Stimulated activated CD8-positive, alpha-beta memory T cell treated with anti-CD3 and anti-CD28 coated beads, Interleukin-12 subunit alpha, Interleukin-12 subunit beta, amount 100 ng/mL, for 24 hours (primary cell): Measurements from ENCODE around the gene PDHA1.

Experiments
- DNase-seq: peaks from one replicate; pipeline ENCODE4 v3.0.0-alpha.2; 2020; ENCODE audit errors: extremely low read depth

The PDHA1 gene

DNA sequence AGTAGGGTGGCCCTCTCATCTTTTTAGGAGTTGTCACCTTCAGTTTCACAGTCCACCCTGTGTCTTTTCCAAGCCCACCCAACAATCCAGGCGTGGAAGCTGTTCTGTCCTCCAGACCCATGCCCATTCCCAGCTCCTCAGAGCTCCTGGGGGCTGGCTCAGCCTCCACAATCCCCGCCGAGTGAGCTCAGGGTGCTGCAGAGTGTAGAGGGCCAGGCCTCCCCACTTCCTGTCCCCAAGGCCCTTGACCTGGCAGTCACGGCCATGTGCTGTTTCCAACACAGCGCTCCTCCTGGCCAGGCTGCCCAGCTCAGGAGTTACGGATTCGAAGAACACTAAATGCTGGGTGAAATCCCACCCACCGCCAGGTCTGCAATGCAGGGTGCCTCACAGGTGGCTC is 31.8 kb downstream of the PDHA1 start:
- no peak for DNase-seq

DNA sequence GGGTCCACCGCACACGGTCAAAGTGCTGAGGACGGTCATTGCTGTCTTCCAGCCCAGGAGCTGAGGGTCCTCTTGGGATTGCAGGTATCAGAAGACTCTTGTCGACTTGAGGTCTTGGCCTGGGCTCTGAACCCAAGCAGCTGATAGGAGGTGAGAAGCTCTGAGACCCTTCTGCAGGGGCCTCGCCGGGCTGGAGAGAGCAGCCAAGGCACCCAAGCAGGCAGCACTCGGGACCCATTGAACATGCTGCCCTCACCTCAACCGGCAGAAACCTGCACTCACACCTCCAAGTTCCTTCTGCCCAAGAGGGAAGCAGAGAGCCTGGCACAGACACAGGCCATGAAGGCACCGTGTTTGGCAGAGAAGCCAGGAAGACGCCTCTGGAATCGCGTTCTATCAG is 34.1 kb downstream of the PDHA1 start:
- no peak for DNase-seq

DNA sequence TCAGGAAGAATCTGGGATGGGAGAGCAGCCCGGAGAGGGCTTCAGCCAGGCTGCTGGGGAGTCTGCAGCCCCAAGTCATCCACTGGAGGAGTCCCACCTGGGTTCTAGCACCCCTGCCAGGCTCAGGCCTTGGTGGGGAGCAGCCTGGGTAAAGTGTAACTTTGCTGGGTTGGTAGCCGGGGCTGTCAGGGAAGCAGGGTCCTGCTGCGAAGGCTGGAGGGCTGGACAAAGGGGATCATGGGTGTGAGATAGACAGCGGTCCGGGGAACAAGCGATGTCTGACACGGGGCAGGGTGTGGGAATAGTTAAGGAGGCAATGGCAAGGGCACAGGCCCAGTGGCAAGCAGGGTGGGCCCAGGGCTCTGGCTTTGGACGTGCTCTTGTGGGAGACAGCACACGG is 37.6 kb downstream of the PDHA1 start:
- DNase-seq = no peak

DNA sequence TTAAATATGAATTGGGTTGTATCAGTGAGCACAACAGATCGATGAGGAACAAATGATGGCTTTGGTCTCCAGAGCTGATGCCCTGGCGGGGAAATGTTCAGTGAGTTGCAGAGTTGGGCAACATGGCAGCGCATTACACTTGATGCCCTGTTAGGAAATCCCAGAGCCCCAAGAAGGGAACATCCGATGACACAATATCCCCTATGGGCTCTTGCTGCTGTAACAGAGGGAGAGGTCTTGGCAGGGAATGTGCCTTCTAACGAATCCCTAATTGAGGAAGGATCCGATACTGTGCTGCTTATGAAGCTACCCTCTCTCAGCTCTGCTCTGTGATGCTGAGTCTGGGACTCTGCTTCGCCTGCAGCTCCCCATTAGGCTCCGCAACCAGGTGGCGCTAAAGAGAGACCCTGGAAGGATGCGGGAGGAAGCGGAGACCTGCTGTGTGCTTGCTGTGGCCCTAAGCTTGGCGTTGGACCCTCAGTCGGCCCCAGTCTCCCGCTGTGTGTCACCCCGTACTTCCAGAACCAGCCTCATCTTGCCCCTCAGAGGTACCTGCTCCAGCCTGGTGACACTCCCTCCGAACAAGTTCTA is 38.9 kb downstream of the PDHA1 start:
- no peak for DNase-seq

DNA sequence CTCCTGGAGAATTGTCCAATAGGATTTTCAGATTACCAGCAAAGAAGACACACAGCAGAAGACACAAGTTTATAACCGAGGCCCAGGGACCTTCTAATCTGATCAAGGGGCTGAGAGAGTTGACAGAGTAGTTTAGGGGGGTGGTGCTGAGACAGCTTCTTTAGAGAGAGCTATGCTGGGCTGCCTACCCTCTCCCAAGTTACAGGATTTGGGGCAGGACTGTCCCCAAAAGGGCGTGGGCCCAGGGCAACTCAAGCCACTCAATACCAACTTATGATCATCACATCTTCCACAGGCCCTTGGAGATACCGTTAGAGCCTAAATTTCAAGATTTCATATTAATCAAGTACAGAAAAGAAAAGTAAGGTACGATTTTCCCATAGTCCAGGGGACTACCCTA is 43.0 kb downstream of the PDHA1 start:
- no peak for DNase-seq

DNA sequence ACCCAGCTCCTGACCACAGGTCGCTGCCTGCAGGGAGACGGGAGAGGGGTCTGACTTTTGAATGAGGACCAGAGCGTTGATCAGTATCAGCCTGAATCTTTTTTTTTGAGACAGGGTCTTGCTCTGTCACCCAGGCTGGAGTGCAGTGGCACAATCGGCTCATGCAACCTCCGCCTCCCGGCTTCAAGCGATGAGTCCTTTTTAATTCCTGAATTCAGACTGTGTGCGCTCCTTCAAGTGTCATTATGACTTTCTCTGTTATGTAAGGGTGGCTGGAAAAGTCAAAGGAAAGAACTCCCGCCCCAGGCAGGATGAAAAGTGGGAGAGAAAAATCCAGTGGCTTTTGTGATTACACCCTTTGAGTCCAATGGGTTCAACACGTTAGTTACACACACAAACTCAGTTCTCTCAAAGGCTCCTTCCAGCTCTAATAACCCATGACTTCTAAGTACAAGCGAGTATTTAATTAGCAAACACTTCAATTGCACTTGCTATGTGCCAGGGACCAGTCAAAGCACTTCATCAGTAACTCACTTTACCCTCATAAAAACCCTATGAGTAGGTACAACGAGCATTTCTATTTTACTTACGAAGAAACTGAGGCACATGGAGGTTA is 44.4 kb downstream of the PDHA1 start:
- DNase-seq = no peak

DNA sequence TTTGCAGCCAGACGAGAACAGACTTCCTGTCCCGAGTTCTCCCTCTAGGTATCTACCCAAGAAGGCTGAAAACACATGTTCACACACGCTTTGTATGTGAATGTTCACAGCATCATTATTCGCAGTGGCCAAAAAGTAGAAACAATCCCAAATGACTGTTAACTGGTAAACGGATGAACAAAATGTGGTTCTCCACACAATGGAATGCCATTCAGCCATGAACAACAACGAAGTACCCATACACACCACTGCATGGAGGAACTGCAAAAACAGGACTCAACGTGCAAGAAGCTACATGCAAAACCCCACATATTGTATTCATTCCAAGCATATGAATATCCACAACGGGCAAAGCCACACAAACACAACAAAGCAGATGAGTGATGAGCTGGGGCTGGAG is 45.0 kb downstream of the PDHA1 start:
- DNase-seq = no peak

DNA sequence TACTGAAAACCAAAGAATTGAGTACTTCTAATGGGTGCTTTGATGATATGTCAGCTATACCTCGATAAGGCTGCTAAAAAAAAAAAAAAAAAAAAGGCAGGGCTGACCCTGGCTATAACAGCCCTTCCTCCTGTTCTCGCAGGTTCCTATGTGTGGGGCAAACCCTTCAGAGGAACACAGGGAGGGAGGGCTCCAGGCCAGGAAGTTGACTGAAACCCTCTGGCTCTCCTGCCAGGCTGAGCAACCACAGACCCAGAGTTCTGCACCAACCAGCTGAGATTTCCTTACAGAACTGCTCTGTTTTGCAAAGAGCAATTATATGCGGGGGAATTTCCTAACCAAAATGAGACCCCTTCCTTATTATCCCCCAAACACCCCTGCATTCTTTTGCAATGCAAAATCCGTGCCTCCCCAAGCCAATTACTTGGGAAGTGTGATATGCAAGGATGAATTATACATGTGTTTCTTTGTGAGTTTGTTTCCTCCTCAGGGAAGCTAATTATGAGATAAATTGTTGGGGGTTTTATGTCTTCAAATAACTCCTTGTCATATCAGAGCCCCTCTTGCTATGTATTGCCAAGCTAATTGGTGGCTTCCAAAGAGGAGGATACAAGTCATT is 45.6 kb downstream of the PDHA1 start:
- DNase-seq = no peak

DNA sequence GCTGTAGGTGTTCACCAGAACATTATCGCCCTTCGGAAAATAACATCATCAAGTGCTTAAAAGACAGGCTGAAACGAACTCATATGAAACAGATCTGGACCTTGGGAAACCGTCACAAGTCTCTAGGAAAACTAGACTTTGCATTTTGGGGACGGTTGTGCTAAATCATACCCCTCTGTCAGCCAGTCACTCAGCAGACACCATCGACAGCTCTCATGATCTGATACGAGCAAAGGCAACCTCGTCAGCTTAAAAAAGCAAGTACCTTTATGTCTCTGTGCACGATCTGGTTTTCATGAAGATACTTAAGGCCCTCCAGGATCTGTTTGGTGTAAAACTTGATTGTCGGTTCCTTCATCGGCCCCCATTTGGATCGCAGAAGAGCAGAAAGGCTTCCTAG is 48.4 kb downstream of the PDHA1 start:
- DNase-seq = no peak

DNA sequence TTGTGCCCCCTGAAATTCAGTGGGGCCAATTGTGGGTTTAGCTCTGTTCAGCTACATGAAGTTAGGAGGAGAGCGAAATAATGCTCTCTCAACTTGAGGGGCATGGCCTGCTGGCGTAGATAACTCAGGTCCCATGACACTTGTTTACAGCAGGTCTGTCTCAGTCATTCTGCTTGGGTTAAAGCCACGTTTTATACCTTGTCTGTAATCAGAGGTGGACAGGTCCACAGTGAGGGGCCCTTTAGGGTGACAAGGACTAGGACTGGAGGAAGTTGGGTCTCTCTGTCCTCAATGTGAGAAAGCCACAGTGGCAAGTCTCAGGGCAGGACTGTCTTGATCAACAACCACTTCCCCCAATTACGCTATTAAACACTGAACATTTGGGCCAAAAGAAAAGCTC is 49.0 kb downstream of the PDHA1 start:
- no peak for DNase-seq

DNA sequence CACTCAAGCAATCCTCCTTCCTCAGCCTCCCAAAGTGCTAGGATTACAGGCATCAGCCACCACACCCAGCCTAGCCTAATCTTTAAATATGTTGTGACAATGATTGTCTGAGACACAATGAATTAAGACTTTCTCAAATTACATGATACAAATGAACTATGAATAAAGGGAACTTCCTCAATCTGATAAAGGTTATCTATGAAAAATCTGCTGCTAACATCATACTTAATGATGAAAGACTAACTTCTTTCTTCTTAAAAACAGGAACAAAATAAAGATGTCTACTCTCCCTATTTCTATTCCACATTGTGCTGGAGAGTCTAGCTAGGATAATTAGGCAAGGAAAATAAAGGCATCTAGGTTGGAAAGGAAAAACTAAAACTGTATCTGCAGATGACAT is 60.0 kb downstream of the PDHA1 start:
- DNase-seq = no peak

DNA sequence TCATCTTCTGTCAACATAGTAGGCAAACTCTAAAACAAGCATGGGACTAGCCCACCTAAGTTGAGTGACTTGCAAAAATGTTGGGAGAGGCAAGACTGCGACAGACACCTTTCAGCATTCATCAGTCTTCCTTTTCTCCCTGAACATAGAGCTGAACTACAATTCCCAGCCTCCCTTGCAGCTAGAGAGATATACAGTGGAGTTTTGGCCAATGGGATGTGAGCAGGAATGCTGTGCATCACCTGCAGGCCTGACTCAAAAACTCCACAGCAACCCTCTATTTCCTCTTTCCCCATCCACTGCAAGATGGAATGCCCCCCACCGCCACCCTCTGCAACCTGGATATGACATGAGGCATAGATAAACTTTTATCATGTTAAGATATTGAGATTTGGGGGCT is 66.5 kb downstream of the PDHA1 start:
- DNase-seq = no peak
